C4-2B (cell line): Measurements from ENCODE around the gene OTULIN.

Experiments used
- CTCF ChIP-seq: fragments of 450-650 bp; conservative IDR thresholded peaks from 2 replicates; pipeline ENCODE4 v1.5.1; 2017; ENCODE audit warnings: mild to moderate bottlenecking
- ZFX ChIP-seq: fragments of 450-650 bp; IDR thresholded peaks from 2 replicates; pipeline ENCODE4 v1.6.1; 2017

- TF ChIP-seq CTCF = no peak
- no peak for TF ChIP-seq ZFX
Observed at GRCh38 chr5:14742498-14742897, 78.0 kb downstream of the OTULIN start.
